Measurements from ENCODE around the gene OR2H2.

- TF ChIP-seq, protein P1, sequence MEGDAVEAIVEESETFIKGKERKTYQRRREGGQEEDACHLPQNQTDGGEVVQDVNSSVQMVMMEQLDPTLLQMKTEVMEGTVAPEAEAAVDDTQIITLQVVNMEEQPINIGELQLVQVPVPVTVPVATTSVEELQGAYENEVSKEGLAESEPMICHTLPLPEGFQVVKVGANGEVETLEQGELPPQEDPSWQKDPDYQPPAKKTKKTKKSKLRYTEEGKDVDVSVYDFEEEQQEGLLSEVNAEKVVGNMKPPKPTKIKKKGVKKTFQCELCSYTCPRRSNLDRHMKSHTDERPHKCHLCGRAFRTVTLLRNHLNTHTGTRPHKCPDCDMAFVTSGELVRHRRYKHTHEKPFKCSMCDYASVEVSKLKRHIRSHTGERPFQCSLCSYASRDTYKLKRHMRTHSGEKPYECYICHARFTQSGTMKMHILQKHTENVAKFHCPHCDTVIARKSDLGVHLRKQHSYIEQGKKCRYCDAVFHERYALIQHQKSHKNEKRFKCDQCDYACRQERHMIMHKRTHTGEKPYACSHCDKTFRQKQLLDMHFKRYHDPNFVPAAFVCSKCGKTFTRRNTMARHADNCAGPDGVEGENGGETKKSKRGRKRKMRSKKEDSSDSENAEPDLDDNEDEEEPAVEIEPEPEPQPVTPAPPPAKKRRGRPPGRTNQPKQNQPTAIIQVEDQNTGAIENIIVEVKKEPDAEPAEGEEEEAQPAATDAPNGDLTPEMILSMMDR (IDR thresholded peaks at IDR 0.05; ENCODE audit: insufficient read depth, low read depth, low read length) = no peak
- no peak for TF ChIP-seq EZH2 (IDR thresholded peaks at IDR 0.05; ENCODE audit: insufficient read depth, low read length)
These were observed 48.0 kb downstream of the OR2H2 start, which contains the start of gene GABBR1 for GRCh38 chr6:29632789-29633533.
